K562 (cell line): ENCODE measurements around the gene OR2V2. TPM values are rescaled to one million over a fixed set of nuclear protein-coding genes. Genes with fewer than 3 reads are reported as not detected.

ENCODE experiments used
- ARID4B ChIP-seq: sonication (generic); formaldehyde crosslinking; IDR thresholded peaks from 2 replicates; pipeline ENCODE4 v1.8.0; 2022; ENCODE audit warnings: mild to moderate bottlenecking, missing genetic modification reagents
- ATF2 ChIP-seq: sonication (generic); formaldehyde crosslinking; IDR thresholded peaks from 2 replicates; pipeline ENCODE4 v1.8.1; 2022; ENCODE audit warnings: missing genetic modification reagents
- CTCF ChIP-seq, 3 experiments: IDR thresholded peaks in 2 of 3; conservative IDR thresholded peaks in 1 of 3; 2 replicates each; pipeline ENCODE4 v1.5.1; 2011 to 2012; ENCODE audit warnings: low read length in 3 of 3, mild to moderate bottlenecking in 3 of 3, control low read depth in 2 of 3, improper control_type of control experiment in 1 of 3, inconsistent platforms in 1 of 3, low read depth in 1 of 3, mixed read lengths in 1 of 3, moderate library complexity in 1 of 3; ENCODE audit not compliant: insufficient read depth in 2 of 3
- E2F1 ChIP-seq: sonication (generic); formaldehyde crosslinking; IDR thresholded peaks from 2 replicates; pipeline ENCODE4 v1.8.1; 2023; ENCODE audit warnings: mild to moderate bottlenecking, missing genetic modification reagents, moderate library complexity
- EWSR1 ChIP-seq: fragments of 450-650 bp; IDR thresholded peaks from 2 replicates; pipeline ENCODE4 v1.6.1; 2018; ENCODE audit warnings: borderline replicate concordance, mild to moderate bottlenecking, low read depth, moderate library complexity; ENCODE audit not compliant: partially characterized antibody
- KDM2B ChIP-seq: fragments of 250-450 bp; sonication (Bioruptor Pico); IDR thresholded peaks from 2 replicates; pipeline ENCODE4 v1.8.0; 2021; ENCODE audit warnings: mild to moderate bottlenecking, moderate library complexity
- RB1 ChIP-seq: fragments of 450-650 bp; IDR thresholded peaks from 2 replicates; pipeline ENCODE4 v1.6.1; 2017; ENCODE audit warnings: low read depth, mild to moderate bottlenecking
- THAP12 ChIP-seq: fragments of 250-450 bp; sonication (Bioruptor Pico); IDR thresholded peaks from 2 replicates; pipeline ENCODE4 v1.9.0; 2021; ENCODE audit warnings: mild to moderate bottlenecking, inconsistent platforms
- VEZF1 ChIP-seq: fragments of 200-800 bp; sonication (Bioruptor generic); IDR thresholded peaks from 2 replicates; pipeline ENCODE4 v1.6.1; 2017; ENCODE audit warnings: missing genetic modification characterization, missing compliant biosample characterization
- ZBTB2 ChIP-seq: fragments of 450-650 bp; IDR thresholded peaks from 2 replicates; pipeline ENCODE4 v1.6.1; 2016; ENCODE audit warnings: antibody characterized with exemption
- polyA plus RNA-seq, 8 experiments: library from polyadenylated mRNA; depleted of rRNA in 4 of 8; stranded (reverse) in 5 of 8; unstranded in 3 of 8; fragments of >200 nt; fragmentation: Nextera tagmentation in 2 of 8; fragmentation: Illumina TruSeq in 1 of 8; extraction: Ambion mirVana in 2 of 8; extraction: Trizol in 1 of 8; gene quantifications; 2 replicates each; pipeline versions ENCODE4 v1.2.1 to v1.2.3, GENCODE V29; 2011 to 2014; ENCODE audit warnings: inconsistent platforms in 1 of 8, missing spikeins in 1 of 8
- total RNA-seq, 7 experiments: library from RNA; depleted of rRNA in 6 of 7; stranded (reverse); fragments of >200 nt in 6 of 7; fragmentation: Illumina TruSeq in 2 of 7; extraction: Trizol in 2 of 7; gene quantifications; 2 replicates each; pipeline versions ENCODE4 v1.2.1 to v1.2.3, GENCODE V29; 2011 to 2021; ENCODE audit warnings: low replicate concordance in 1 of 7

Gene OR2V2
- total and polyA plus RNA-seq, 9 of the 15 experiments (the other 6 are each of a cell fraction or from before 2014, with no cell fraction given) = 0.01 TPM; not detected in 8

GRCh38 chr5:181204113-181204825 is 56.9 kb downstream of the OR2V2 start (continued):
- TF ChIP-seq THAP12 (CRISPR knock-in tag) (no peak), E2F1 (CRISPR knock-in tag) (no peak), ZBTB2 (peak; percentile 65; the same call in 1 of the 2 replicates), RB1 (0 out of 2 replicates have a peak, but pooled peaks have one; percentile 19), ARID4B (CRISPR knock-in tag) (0 out of 2 replicates have a peak, but pooled peaks have one; percentile 58), KDM2B (CRISPR knock-in tag) (0 out of 2 replicates have a peak, but pooled peaks have one; percentile 65), EWSR1 (no peak), CTCF (IDR thresholded peaks at IDR 0.05 in 2 of 3, conservative IDR thresholded peaks at IDR 0.05 in 1 of 3; ENCODE audit: insufficient read depth in 2 of 3, low read depth in 1 of 3, low read length in 3 of 3) (peak; percentile 30 to 42 (median 42); a peak in 5 of 6 replicates), VEZF1 (CRISPR knock-in tag) (peak; percentile 66), ATF2 (no peak)
